Smooth muscle cell of trachea (primary cell): ENCODE results near the gene RPL13A. TPM values are rescaled to one million over a fixed set of nuclear protein-coding genes. Genes with fewer than 3 reads are reported as not detected.

Source experiments
- total RNA-seq: library from RNA; depleted of rRNA; stranded (reverse); fragments of >200 nt; gene quantifications from 2 replicates; pipeline ENCODE4 v1.2.1, GENCODE V29; 2014

The RPL13A gene
- 2,428 and 4,431 TPM in 2 replicates for total RNA-seq

GRCh38 chr19:49487277-49488045, at the start of gene RPL13A:
Gene RPL13A, plus strand, starts transcription at chr19:49487608. Its CDS starts 22 bp downstream, at chr19:49487630.

DNA sequence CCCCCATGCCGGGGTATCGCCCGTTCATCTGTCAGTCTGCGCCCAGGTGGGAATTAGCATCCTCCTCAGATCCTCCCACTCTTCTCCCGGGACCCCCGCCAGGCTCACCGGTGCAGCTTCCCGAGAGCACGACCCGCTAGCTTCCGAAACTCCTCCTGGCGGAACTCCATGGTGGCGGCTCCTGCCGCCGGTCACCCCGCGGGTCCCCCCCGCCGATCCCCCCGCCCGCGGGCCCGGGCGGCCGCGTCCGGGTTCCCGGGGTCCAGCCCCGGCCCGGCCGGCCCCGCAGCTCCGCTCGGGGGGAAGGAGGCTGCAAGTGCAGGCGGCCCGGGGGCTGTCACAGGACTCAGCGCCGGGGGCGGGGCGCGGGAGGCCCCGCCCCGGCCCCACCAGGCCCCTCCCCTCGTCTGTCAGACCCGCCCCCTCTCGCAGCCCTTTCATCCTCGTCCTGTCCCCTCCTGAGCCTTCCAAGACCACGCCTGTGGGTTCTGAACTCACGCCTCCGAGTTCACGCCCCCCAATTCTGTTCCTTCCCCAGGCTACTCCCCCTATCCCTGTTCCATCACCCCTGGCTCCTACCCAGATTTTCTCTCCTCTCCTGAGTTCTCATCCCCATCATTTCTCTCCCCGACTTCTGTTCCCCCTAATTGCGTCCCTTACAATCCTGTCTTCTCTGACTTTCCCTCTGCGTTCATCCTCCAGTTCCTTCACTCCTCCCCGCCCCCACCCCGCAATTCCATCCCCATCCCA, 46.0 kb upstream of the RPL13A start, which contains the start of gene SLC17A7:
Gene SLC17A7, minus strand, starts transcription at position 318 of the 750 bp plus-strand sequence. Its CDS starts 148 bp downstream, at position 170.

GRCh38 chr19:49451430-49452181, 35.8 kb upstream of the RPL13A start, which contains the start of gene PIH1D1:
Gene PIH1D1, minus strand, starts transcription at chr19:49451814. Its CDS starts 240 bp downstream, at chr19:49451574.

GRCh38 chr19:49453013-49453756, 34.2 kb upstream of the RPL13A start, which contains the start of gene ALDH16A1:
Gene ALDH16A1, plus strand, starts transcription at chr19:49453225. Its CDS starts 107 bp downstream, at chr19:49453332.

DNA sequence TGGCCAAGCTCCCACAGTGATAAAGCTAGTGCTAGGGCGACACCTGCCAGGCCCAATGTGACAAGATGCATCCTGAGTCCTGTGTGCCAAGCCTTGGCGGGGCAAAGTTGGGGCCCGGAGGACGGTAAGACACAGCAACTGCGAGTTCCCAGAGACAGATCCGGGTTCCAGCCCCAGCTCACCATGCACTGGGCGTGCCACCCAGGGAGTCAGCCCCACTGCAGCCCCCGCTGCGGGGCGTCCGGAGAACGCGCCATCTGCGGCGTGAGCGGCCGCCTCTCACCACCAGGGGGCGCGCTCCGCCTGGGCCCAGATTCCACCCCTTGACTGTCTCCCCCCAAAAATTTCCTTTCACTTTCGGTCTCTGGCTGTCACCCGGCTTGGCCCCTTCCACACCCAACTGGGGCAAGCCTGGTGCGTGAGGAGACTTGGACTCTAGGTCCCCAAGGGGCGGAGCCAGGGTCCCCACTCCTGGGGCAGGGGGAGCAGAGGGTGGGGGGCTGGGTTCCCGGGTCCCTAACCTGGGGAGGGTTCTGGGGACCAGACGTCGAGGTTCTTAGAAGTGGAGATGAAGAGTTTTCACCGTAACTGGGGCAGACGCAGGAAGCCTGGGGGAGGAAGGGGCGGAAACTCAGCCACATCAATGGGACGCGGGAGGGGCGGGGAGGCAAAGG, 13.4 kb upstream of the RPL13A start, which contains the start of gene FLT3LG:
Gene FLT3LG, plus strand, starts transcription at position 348 of the 674 bp plus-strand sequence. CDS start 425 bp downstream, outside the sequence.

Other genes starting within 250 kb of the RPL13A start
- gene SLC6A16, start 162.4 kb upstream of the RPL13A start, total RNA-seq: 0.66 TPM in 1 of 2 replicates, not detected in the other
- gene CD37, start 152.2 kb upstream of the RPL13A start, total RNA-seq: not detected in 2 replicates
- 18.8 and 24.3 TPM in 2 replicates for gene TEAD2, start 125.2 kb upstream of the RPL13A start, total RNA-seq
- gene DKKL1, start 123.7 kb upstream of the RPL13A start, total RNA-seq: 0.44 TPM in 1 of 2 replicates, not detected in the other
- gene KASH5, start 99.4 kb upstream of the RPL13A start, total RNA-seq: 0.17 TPM in 1 of 2 replicates, not detected in the other
- gene PTH2, start 64.2 kb upstream of the RPL13A start, total RNA-seq: not detected in 2 replicates
- not detected in 2 replicates for gene GFY, start 62.2 kb upstream of the RPL13A start, total RNA-seq
- gene SLC17A7, start 46.1 kb upstream of the RPL13A start, total RNA-seq: 0.15 and 0.33 TPM in 2 replicates
- gene PIH1D1, start 35.8 kb upstream of the RPL13A start, total RNA-seq: 103 and 145 TPM in 2 replicates
- 16.5 and 33.7 TPM in 2 replicates for gene ALDH16A1, start 34.4 kb upstream of the RPL13A start, total RNA-seq
- 3.6 and 7.9 TPM in 2 replicates for gene FLT3LG, start 13.4 kb upstream of the RPL13A start, total RNA-seq
- 2,449 and 2,469 TPM in 2 replicates for gene RPS11, start 8.8 kb downstream of the RPL13A start, total RNA-seq
- 37.2 and 105 TPM in 2 replicates for gene FCGRT, start 25.1 kb downstream of the RPL13A start, total RNA-seq
- 228 and 362 TPM in 2 replicates for gene RCN3, start 40.4 kb downstream of the RPL13A start, total RNA-seq
- 48.5 and 71.3 TPM in 2 replicates for gene NOSIP, start 92.9 kb downstream of the RPL13A start, total RNA-seq
- gene PRRG2, start 93.7 kb downstream of the RPL13A start, total RNA-seq: 0.29 and 1.2 TPM in 2 replicates
- 3.8 and 4.5 TPM in 2 replicates for gene PRR12, start 103.6 kb downstream of the RPL13A start, total RNA-seq
- 46.0 and 96.3 TPM in 2 replicates for gene RRAS, start 152.5 kb downstream of the RPL13A start, total RNA-seq
- 26.6 and 30.6 TPM in 2 replicates for gene SCAF1, start 154.6 kb downstream of the RPL13A start, total RNA-seq
- gene IRF3, start 178.2 kb downstream of the RPL13A start, total RNA-seq: 33.3 and 69.5 TPM in 2 replicates
- 4.8 and 5.5 TPM in 2 replicates for gene BCL2L12, start 178.3 kb downstream of the RPL13A start, total RNA-seq
- gene PRMT1, start 189.7 kb downstream of the RPL13A start, total RNA-seq: 224 and 304 TPM in 2 replicates
- gene ADM5, start 202.0 kb downstream of the RPL13A start, total RNA-seq: 0.44 and 0.83 TPM in 2 replicates
- 29.7 and 37.5 TPM in 2 replicates for gene CPT1C, start 203.5 kb downstream of the RPL13A start, total RNA-seq